ENCODE data around the gene MEGF11.

Gene MEGF11

DNA sequence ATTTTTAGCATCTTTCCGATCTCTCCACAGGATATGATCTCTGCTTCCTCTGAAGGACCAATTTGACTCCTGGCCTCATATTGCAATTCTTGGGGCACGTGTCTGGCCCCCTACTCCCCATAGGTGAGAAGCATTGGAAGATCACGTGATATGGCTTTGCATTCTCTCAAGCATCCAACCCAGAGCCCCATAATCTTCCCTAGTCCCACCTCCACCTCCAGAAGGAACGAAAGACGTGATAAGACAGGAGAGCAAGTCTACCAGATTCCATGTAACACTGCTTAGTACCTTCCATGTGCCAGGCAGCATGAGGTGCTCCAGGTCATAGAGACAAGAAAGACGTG, 176.3 kb downstream of the MEGF11 start:
- no peak overlapping the region for H3K9ac ChIP-seq (ENCODE audit: insufficient read length, low read depth)
- TF ChIP-seq ZNF274 (IDR thresholded peaks at IDR 0.05; ENCODE audit: low read depth, low read length) (no peak), YY1 (IDR thresholded peaks at IDR 0.05; ENCODE audit: insufficient read depth, insufficient read length) (no peak), SUZ12 (IDR thresholded peaks at IDR 0.05; ENCODE audit: extremely low read depth, insufficient read depth, insufficient read length) (no peak)
- H3K4me1 ChIP-seq (ENCODE audit: insufficient read depth, insufficient read length): peaks cover 9% of the 10 kb centered on the region
- H3K9me3 ChIP-seq (ENCODE audit: insufficient read depth, low read length): no peaks in the 10 kb centered on the region
- DNase-seq (ENCODE audit: low read depth, low spot score): no peak
- no peaks in the 10 kb centered on the region for H3K27me3 ChIP-seq (ENCODE audit: insufficient read depth, insufficient read length)
- no peak overlapping the region for H3K4me3 ChIP-seq (ENCODE audit: insufficient read length, low read depth)
- no peaks in the 10 kb centered on the region for H3K36me3 ChIP-seq (ENCODE audit: insufficient read depth, insufficient read length, low read length)

GRCh38 chr15:66076591-66077319, 176.8 kb downstream of the MEGF11 start:
- TF ChIP-seq SUZ12 (IDR thresholded peaks at IDR 0.05; ENCODE audit: extremely low read depth, insufficient read depth, insufficient read length): no peak
- TF ChIP-seq YY1 (IDR thresholded peaks at IDR 0.05; ENCODE audit: insufficient read depth, insufficient read length): no peak
- no peak for TF ChIP-seq ZNF274 (IDR thresholded peaks at IDR 0.05; ENCODE audit: low read depth, low read length)
- Histone ChIP-seq H3K4me1 (ENCODE audit: insufficient read depth, insufficient read length) (peaks cover 9% of the 10 kb centered on the region), H3K36me3 (ENCODE audit: insufficient read depth, insufficient read length, low read length) (no peaks in the 10 kb centered on the region), H3K9ac (ENCODE audit: insufficient read length, low read depth) (no peak overlapping the region), H3K9me3 (ENCODE audit: insufficient read depth, low read length) (no peaks in the 10 kb centered on the region), H3K4me3 (ENCODE audit: insufficient read length, low read depth) (no peak overlapping the region), H3K27me3 (ENCODE audit: insufficient read depth, insufficient read length) (no peaks in the 10 kb centered on the region)
- no peak for DNase-seq (ENCODE audit: low read depth, low spot score)

GRCh38 chr15:66075947-66076346, 177.6 kb downstream of the MEGF11 start:
- Histone ChIP-seq H3K36me3 (ENCODE audit: insufficient read depth, insufficient read length, low read length) (no peaks in the 10 kb centered on the region), H3K4me3 (ENCODE audit: insufficient read length, low read depth) (no peak overlapping the region), H3K9ac (ENCODE audit: insufficient read length, low read depth) (no peak overlapping the region), H3K4me1 (ENCODE audit: insufficient read depth, insufficient read length) (peaks cover 8% of the 10 kb centered on the region), H3K27me3 (ENCODE audit: insufficient read depth, insufficient read length) (no peaks in the 10 kb centered on the region), H3K9me3 (ENCODE audit: insufficient read depth, low read length) (no peaks in the 10 kb centered on the region)
- DNase-seq (ENCODE audit: low read depth, low spot score): no peak
- TF ChIP-seq ZNF274 (IDR thresholded peaks at IDR 0.05; ENCODE audit: low read depth, low read length) (no peak), SUZ12 (IDR thresholded peaks at IDR 0.05; ENCODE audit: extremely low read depth, insufficient read depth, insufficient read length) (no peak), YY1 (IDR thresholded peaks at IDR 0.05; ENCODE audit: insufficient read depth, insufficient read length) (no peak)

GRCh38 chr15:66072616-66073361, 180.8 kb downstream of the MEGF11 start:
- no peaks in the 10 kb centered on the region for H3K36me3 ChIP-seq (ENCODE audit: insufficient read depth, insufficient read length, low read length)
- H3K9ac ChIP-seq (ENCODE audit: insufficient read length, low read depth): no peak overlapping the region
- H3K4me3 ChIP-seq (ENCODE audit: insufficient read length, low read depth): no peak overlapping the region
- TF ChIP-seq SUZ12 (IDR thresholded peaks at IDR 0.05; ENCODE audit: extremely low read depth, insufficient read depth, insufficient read length): no peak
- TF ChIP-seq YY1 (IDR thresholded peaks at IDR 0.05; ENCODE audit: insufficient read depth, insufficient read length): no peak
- TF ChIP-seq ZNF274 (IDR thresholded peaks at IDR 0.05; ENCODE audit: low read depth, low read length): no peak
- H3K27me3 ChIP-seq (ENCODE audit: insufficient read depth, insufficient read length): no peaks in the 10 kb centered on the region
- no peak for DNase-seq (ENCODE audit: low read depth, low spot score)
- peaks cover 8% of the 10 kb centered on the region for H3K4me1 ChIP-seq (ENCODE audit: insufficient read depth, insufficient read length)
- no peaks in the 10 kb centered on the region for H3K9me3 ChIP-seq (ENCODE audit: insufficient read depth, low read length)

- Histone ChIP-seq H3K27me3 (ENCODE audit: insufficient read depth, insufficient read length) (no peaks in the 10 kb centered on the region), H3K9ac (ENCODE audit: insufficient read length, low read depth) (no peak overlapping the region), H3K4me3 (ENCODE audit: insufficient read length, low read depth) (no peak overlapping the region), H3K4me1 (ENCODE audit: insufficient read depth, insufficient read length) (peaks cover 13% of the 10 kb centered on the region), H3K36me3 (ENCODE audit: insufficient read depth, insufficient read length, low read length) (no peaks in the 10 kb centered on the region), H3K9me3 (ENCODE audit: insufficient read depth, low read length) (no peaks in the 10 kb centered on the region)
- TF ChIP-seq SUZ12 (IDR thresholded peaks at IDR 0.05; ENCODE audit: extremely low read depth, insufficient read depth, insufficient read length) (no peak), ZNF274 (IDR thresholded peaks at IDR 0.05; ENCODE audit: low read depth, low read length) (no peak), YY1 (IDR thresholded peaks at IDR 0.05; ENCODE audit: insufficient read depth, insufficient read length) (no peak)
- DNase-seq (ENCODE audit: low read depth, low spot score): peak; percentile 32
These were observed 181.6 kb downstream of the MEGF11 start for GRCh38 chr15:66071921-66072295.

DNA sequence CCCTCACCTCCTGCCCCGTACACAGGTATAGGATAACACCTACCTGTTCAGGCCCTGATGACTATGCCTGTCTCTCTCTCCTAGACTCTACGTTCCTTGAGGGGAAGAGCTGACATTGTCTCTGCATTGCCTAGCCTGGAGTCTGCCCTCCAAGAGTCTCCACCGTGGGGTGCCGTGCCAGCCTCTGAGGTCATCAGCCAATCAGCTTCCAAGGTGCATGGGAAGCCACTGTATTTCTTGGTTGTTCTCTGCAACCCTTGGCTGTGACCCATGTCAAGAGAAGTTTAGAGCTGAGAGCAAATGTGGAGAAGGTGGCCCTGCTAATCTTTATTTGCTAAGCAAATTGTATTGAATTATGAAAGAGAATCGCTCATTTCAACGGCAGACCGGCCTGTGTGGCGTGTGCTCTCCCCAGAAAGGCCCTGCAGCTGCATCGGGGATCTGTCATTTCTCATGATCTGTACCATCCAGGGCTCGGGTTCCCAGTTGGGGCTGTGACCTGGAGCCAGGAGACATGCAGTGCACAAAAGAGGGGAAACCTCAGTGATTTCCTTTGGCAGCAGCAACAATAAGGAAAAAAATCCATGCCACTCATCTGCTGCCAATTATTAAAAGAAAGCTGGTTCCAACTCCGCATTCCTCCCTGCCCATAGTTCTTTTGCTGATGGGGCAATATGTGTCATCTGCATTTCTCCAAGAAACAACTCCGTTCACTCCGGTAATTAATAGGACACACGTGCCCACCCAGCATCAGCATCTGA, 182.2 kb downstream of the MEGF11 start:
- Histone ChIP-seq H3K4me1 (ENCODE audit: insufficient read depth, insufficient read length) (peaks cover 18% of the 10 kb centered on the region), H3K27me3 (ENCODE audit: insufficient read depth, insufficient read length) (no peaks in the 10 kb centered on the region), H3K9ac (ENCODE audit: insufficient read length, low read depth) (no peak overlapping the region), H3K9me3 (ENCODE audit: insufficient read depth, low read length) (no peaks in the 10 kb centered on the region), H3K36me3 (ENCODE audit: insufficient read depth, insufficient read length, low read length) (no peaks in the 10 kb centered on the region), H3K4me3 (ENCODE audit: insufficient read length, low read depth) (no peak overlapping the region)
- no peak for DNase-seq (ENCODE audit: low read depth, low spot score)
- no peak for TF ChIP-seq SUZ12 (IDR thresholded peaks at IDR 0.05; ENCODE audit: extremely low read depth, insufficient read depth, insufficient read length)
- TF ChIP-seq YY1 (IDR thresholded peaks at IDR 0.05; ENCODE audit: insufficient read depth, insufficient read length): no peak
- TF ChIP-seq ZNF274 (IDR thresholded peaks at IDR 0.05; ENCODE audit: low read depth, low read length): no peak
